SH-SY5Y (cell line): ENCODE data around the gene PLCL2.

Experiments used
- GATA2 ChIP-seq: IDR thresholded peaks from 2 replicates; pipeline ENCODE4 v1.6.1; 2011; ENCODE audit warnings: mild to moderate bottlenecking, low read depth, low read length
- GATA3 ChIP-seq: IDR thresholded peaks from 2 replicates; pipeline ENCODE4 v1.6.1; 2011; ENCODE audit warnings: low read depth, mild to moderate bottlenecking, low read length, moderate library complexity

DNA sequence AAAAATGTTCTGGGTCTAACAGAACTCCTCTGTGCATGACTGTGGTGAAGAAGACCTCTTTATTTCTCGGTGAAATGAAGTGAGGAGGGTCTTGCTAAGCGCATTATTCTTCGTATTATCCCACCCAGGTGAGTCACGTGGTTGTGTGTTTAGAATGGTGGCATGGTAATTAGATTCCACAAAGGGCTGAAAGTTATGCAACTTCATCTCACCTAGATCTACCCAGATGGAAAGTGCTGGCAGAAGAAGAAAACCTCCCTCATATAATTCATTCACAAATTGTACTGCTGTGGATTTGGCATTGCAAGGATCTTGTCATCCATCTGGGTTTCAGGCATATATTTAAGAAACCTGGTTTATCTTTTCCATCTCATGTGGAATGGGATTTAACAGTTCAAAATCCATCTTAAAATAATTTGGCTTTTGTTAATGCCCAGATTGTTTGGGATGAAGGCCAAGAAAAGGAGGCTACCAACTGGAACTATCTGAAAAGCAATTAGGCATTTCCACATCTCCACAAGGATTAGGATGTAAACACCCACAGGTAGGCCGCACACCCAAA lies 175.3 kb downstream of the PLCL2 start:
- TF ChIP-seq GATA2, result no peak
- TF ChIP-seq GATA3, result no peak
